AG09309 (cell line): ENCODE measurements around the gene C2orf68.

Experiments used
- DNase-seq: peaks from one replicate; pipeline ENCODE4 v3.0.0-alpha.2; 2010; ENCODE audit warnings: low read depth
- H3K4me3 ChIP-seq: 2 replicates; pipeline ENCODE4 v1.5.1; 2011; ENCODE audit warnings: mild to moderate bottlenecking, low read depth, low read length, moderate library complexity; ENCODE audit not compliant: control insufficient read depth
- TF ChIP-seq, protein P1 (sequence below): IDR thresholded peaks from 2 replicates; pipeline ENCODE4 v1.5.1; 2011; ENCODE audit warnings: mild to moderate bottlenecking, low read depth, low read length, inconsistent platforms; ENCODE audit not compliant: insufficient read depth, control insufficient read depth; ENCODE audit errors: missing control alignments

C2orf68 gene

DNA sequence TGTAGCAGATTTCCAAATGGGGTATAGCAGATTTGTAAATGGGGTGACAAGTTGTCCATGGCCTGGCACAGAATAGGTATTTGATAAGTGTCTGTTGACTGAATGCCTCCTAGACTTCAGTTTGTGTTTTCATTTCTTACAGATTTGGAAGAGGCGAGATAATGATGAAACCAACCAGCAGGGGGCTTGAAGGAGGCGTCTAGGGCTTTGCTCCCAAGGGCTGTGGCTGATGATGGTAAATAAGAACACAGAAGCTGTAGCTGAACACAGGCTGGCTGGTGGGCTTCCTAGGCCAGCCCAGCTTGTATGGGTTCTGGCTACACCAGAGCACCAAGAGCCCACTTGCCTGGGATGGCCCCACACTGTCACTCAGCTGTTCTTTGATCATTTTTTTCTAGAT lies 36.8 kb upstream of the C2orf68 start:
- TF ChIP-seq, protein P1, sequence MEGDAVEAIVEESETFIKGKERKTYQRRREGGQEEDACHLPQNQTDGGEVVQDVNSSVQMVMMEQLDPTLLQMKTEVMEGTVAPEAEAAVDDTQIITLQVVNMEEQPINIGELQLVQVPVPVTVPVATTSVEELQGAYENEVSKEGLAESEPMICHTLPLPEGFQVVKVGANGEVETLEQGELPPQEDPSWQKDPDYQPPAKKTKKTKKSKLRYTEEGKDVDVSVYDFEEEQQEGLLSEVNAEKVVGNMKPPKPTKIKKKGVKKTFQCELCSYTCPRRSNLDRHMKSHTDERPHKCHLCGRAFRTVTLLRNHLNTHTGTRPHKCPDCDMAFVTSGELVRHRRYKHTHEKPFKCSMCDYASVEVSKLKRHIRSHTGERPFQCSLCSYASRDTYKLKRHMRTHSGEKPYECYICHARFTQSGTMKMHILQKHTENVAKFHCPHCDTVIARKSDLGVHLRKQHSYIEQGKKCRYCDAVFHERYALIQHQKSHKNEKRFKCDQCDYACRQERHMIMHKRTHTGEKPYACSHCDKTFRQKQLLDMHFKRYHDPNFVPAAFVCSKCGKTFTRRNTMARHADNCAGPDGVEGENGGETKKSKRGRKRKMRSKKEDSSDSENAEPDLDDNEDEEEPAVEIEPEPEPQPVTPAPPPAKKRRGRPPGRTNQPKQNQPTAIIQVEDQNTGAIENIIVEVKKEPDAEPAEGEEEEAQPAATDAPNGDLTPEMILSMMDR, result peak; percentile 71
- DNase-seq, result no peak

DNA sequence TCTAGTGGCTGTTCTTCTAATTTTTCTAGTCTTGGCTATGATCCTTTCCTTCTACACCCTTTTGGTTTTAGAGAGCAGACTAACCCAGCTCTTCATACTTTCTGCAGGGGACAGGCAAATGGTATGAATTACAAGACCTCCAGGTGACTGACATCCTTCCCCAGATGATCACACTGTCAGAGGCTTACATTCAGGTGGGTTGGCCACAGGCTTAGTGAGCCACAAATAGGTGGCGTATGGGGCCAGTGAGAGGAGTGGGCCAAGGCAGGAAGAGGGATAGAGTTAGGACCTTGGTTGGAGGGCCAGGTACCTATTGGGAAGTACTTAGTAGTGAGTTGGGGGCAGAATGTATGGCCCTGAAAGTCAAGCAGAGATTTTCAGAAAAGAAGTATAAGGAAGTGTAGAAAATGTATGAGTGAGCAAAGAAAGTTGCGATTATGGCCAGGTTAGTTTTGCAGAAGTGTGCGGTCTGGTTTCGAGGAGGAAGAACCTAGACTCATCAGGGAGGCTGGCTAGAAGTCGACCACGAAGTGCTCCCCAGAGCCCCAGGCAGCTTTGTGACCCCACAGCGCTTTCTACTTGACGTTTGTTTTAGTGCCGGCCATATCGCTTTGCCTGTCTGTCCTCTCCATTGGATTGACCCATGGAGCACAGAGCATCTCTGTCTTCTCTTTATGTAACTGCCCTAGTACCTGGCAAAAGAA lies 36.1 kb upstream of the C2orf68 start:
- TF ChIP-seq, protein P1, result no peak
- H3K4me3 ChIP-seq, result no peak overlapping the region
- no peak for DNase-seq

More for the DNA sequence above, 36.8 kb upstream of the C2orf68 start:
- H3K4me3 ChIP-seq, result no peak overlapping the region

DNA sequence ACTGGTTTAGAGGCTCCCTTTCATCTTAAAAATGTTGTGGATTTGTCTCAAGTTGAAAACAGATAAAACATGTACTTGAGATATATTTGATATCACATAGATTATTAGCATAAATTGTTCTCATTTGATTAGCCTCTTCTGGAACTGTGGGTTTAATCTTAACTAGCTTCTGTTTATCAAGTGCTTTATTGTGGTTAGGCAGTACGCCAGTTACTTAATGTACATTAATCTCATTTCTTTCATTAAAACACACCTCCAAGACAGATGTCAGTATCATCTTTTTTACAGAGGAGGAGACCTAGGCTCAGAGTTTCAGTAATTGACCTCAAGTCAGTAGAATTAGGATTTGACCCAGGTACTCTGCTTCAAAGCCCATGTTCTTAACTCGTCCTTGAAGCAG lies 34.3 kb upstream of the C2orf68 start:
- H3K4me3 ChIP-seq, result no peak overlapping the region
- DNase-seq, result no peak
- TF ChIP-seq, protein P1, result no peak

DNA sequence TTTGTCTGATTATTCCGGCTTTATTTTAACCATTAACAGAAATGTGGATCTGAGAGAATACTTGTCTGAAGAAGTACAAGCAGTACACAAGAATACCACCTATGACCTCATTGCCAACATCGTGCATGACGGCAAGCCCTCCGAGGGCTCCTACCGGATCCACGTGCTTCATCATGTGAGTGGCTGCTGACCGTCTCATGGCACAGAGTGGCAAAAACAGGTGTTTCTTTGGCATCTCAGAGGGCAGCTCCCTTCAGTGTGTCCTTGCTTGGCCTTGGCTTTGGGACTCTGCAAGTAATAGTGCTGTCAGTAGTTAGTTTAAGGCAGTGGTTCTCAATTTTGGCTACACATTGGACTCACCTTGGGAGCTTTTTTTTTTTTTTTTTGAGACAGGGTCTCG lies 33.0 kb upstream of the C2orf68 start:
- TF ChIP-seq, protein P1, result no peak
- DNase-seq, result no peak
- no peak overlapping the region for H3K4me3 ChIP-seq

DNA sequence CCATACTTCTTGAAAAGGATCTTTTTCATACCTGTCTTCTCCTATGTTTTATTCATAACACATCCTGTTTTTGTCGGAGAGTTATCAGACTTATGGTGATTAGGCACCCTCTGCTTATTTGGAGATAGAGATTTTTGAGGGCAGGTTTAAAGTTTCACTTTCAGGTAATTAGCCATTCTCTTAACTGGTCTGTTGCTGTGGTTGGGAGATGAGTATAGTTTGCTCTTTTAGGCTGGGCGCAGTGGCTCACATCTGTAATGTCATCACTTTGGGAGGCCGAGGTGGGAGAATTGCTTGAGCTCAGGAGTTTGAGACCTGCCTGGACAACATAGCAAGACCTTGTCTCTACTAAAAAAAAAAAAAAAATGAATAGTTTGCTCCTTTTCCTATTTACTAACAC lies 30.9 kb upstream of the C2orf68 start:
- TF ChIP-seq, protein P1, result no peak
- DNase-seq, result no peak
- H3K4me3 ChIP-seq, result no peak overlapping the region

DNA sequence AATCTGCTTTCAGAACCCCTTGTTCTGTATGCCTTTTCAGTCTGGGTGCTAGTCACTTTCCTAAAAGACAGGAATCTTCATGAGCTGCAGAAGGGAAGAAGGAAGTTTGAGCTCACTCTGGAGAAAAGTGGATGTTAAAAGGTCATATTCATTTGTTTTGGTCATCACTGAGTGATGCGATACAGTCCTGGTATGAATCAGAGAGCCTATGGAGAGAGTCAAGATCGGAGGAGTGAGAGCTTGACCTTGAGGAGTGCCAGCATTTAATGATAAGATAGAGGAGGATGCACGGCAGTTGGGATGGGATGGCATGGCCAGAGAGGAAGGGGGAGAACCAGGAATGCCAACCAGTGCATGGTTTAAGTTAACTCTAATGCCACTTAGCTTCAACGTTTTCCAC lies 23.8 kb upstream of the C2orf68 start:
- no peak overlapping the region for H3K4me3 ChIP-seq
- no peak for DNase-seq
- TF ChIP-seq, protein P1, result no peak
